H9 (cell line): ENCODE data around the gene PARL. TPM values are rescaled to one million over a fixed set of nuclear protein-coding genes. Genes with fewer than 3 reads are reported as not detected.
A peak's percentile ranks its signal among the peaks of the same experiment; 100 is the strongest.

Experiments
- DNase-seq: peaks from one replicate; pipeline ENCODE4 v3.0.0-alpha.2; 2017
- H2AFZ ChIP-seq: one replicate; pipeline ENCODE4 v1.6.1; 2013; ENCODE audit warnings: mild to moderate bottlenecking, low read length, control low read depth, moderate library complexity
- H2AK5ac ChIP-seq: 2 replicates; pipeline ENCODE4 v1.6.1; 2013; ENCODE audit warnings: low read length, control low read depth, mixed read lengths; ENCODE audit not compliant: insufficient read length
- H2BK120ac ChIP-seq: one replicate; pipeline ENCODE4 v1.6.1; 2013; ENCODE audit warnings: low read depth, mild to moderate bottlenecking, low read length, control low read depth, inconsistent platforms; ENCODE audit not compliant: poor library complexity, severe bottlenecking
- H2BK12ac ChIP-seq: 2 replicates; pipeline ENCODE4 v1.6.1; 2013; ENCODE audit warnings: low read length, control low read depth, mixed read lengths, low read depth; ENCODE audit not compliant: insufficient read length
- H2BK15ac ChIP-seq: 2 replicates; pipeline ENCODE4 v1.6.1; 2013; ENCODE audit warnings: low read depth, low read length, control low read depth
- H2BK20ac ChIP-seq: one replicate; pipeline ENCODE4 v1.6.1; 2013; ENCODE audit warnings: low read depth, mild to moderate bottlenecking, low read length, control low read depth, inconsistent platforms; ENCODE audit not compliant: poor library complexity, severe bottlenecking
- H2BK5ac ChIP-seq: 2 replicates; pipeline ENCODE4 v1.6.1; 2013; ENCODE audit warnings: low read length, control low read depth, mixed read lengths; ENCODE audit not compliant: insufficient read length
- H3K14ac ChIP-seq: 2 replicates; pipeline ENCODE4 v1.6.1; 2013; ENCODE audit warnings: low read length, control low read depth; ENCODE audit not compliant: insufficient read depth
- H3K18ac ChIP-seq: 2 replicates; pipeline ENCODE4 v1.6.1; 2013; ENCODE audit warnings: low read depth, mild to moderate bottlenecking, mixed read lengths, low read length, control low read depth; ENCODE audit not compliant: insufficient read length
- H3K23ac ChIP-seq: 2 replicates; pipeline ENCODE4 v1.6.1; 2013; ENCODE audit warnings: low read length, control low read depth, mixed read lengths, low read depth; ENCODE audit not compliant: insufficient read length
- H3K23me2 ChIP-seq: 2 replicates; pipeline ENCODE4 v1.6.1; 2013; ENCODE audit warnings: low read depth, mild to moderate bottlenecking, mixed read lengths, low read length, control low read depth; ENCODE audit not compliant: insufficient read length, poor library complexity, severe bottlenecking
- H3K27ac ChIP-seq: 2 replicates; pipeline ENCODE4 v1.5.1; 2013; ENCODE audit warnings: low read length, control low read depth, mixed read lengths, low read depth; ENCODE audit not compliant: insufficient read length
- H3K27me3 ChIP-seq: 2 replicates; pipeline ENCODE4 v1.6.1; 2013; ENCODE audit warnings: low read length, control low read depth, inconsistent platforms; ENCODE audit not compliant: insufficient read depth
- H3K4ac ChIP-seq: 2 replicates; pipeline ENCODE4 v1.6.1; 2013; ENCODE audit warnings: low read depth, mild to moderate bottlenecking, control low read depth, inconsistent platforms, low read length, moderate library complexity
- H3K4me1 ChIP-seq: 2 replicates; pipeline ENCODE4 v1.6.1; 2013; ENCODE audit warnings: low read length, control low read depth, inconsistent platforms; ENCODE audit not compliant: insufficient read depth
- H3K4me2 ChIP-seq: 2 replicates; pipeline ENCODE4 v1.6.1; 2013; ENCODE audit warnings: low read length, control low read depth, mixed read lengths; ENCODE audit not compliant: insufficient read length, insufficient read depth
- H3K56ac ChIP-seq: 2 replicates; pipeline ENCODE4 v1.6.1; 2013; ENCODE audit warnings: low read depth, mild to moderate bottlenecking, mixed read lengths, low read length, control low read depth; ENCODE audit not compliant: insufficient read length
- H3K79me1 ChIP-seq: 2 replicates; pipeline ENCODE4 v1.6.1; 2013; ENCODE audit warnings: low read depth, mild to moderate bottlenecking, moderate library complexity, low read length, control low read depth, inconsistent platforms; ENCODE audit not compliant: insufficient read depth, poor library complexity, severe bottlenecking
- H3K79me2 ChIP-seq: 2 replicates; pipeline ENCODE4 v1.6.1; 2013; ENCODE audit warnings: low read length, control low read depth, inconsistent platforms; ENCODE audit not compliant: insufficient read depth
- H3K9ac ChIP-seq: 2 replicates; pipeline ENCODE4 v1.6.1; 2013; ENCODE audit warnings: low read length, control low read depth, mixed read lengths; ENCODE audit not compliant: insufficient read length; ENCODE audit errors: extremely low read depth
- H3K9me3 ChIP-seq: one replicate; pipeline ENCODE4 v1.6.1; 2013; ENCODE audit warnings: low read depth, low read length, inconsistent platforms; ENCODE audit not compliant: control insufficient read depth
- H3T11ph ChIP-seq: one replicate; pipeline ENCODE4 v1.6.1; 2013; ENCODE audit warnings: mild to moderate bottlenecking, low read length, control low read depth, inconsistent platforms
- H4K20me1 ChIP-seq: one replicate; pipeline ENCODE4 v1.6.1; 2013; ENCODE audit not compliant: control insufficient read depth, insufficient read length, insufficient read depth
- H4K5ac ChIP-seq: 2 replicates; pipeline ENCODE4 v1.6.1; 2013; ENCODE audit warnings: low read depth, mild to moderate bottlenecking, mixed read lengths, low read length, control low read depth; ENCODE audit not compliant: insufficient read length
- H4K8ac ChIP-seq: replicated peaks from 2 replicates; pipeline ENCODE4 v1.6.1; 2013; ENCODE audit warnings: low read length, control low read depth, mixed read lengths, low read depth; ENCODE audit not compliant: insufficient read length
- H4K91ac ChIP-seq: 2 replicates; pipeline ENCODE4 v1.6.1; 2013; ENCODE audit warnings: low read depth, mild to moderate bottlenecking, moderate library complexity, mixed read lengths, low read length, control low read depth; ENCODE audit not compliant: insufficient read length
- H3K27ac Mint-ChIP-seq, 3 experiments: 2 replicates in 2 of 3; 3 replicates in 1 of 3; pipeline ENCODE4 v1.8.0; 2020 to 2021; ENCODE audit warnings: mixed read lengths in 3 of 3, mild to moderate bottlenecking in 1 of 3, moderate library complexity in 1 of 3
- H3K27me3 Mint-ChIP-seq: 2 replicates; pipeline ENCODE4 v1.8.0; 2021; ENCODE audit warnings: low read depth, mild to moderate bottlenecking, moderate library complexity, mixed read lengths
- H3K36me3 Mint-ChIP-seq, 3 experiments: 2 replicates in 2 of 3; 3 replicates in 1 of 3; pipeline ENCODE4 v1.8.0; 2020 to 2021; ENCODE audit warnings: low read depth in 3 of 3, mixed read lengths in 3 of 3; ENCODE audit not compliant: insufficient read depth in 1 of 3
- H3K4me1 Mint-ChIP-seq, 2 experiments: 2 replicates each; pipeline ENCODE4 v1.8.0; 2020; ENCODE audit warnings: mixed read lengths in 2 of 2
- H3K4me3 Mint-ChIP-seq, 2 experiments: 2 replicates in 1 of 2; 3 replicates in 1 of 2; pipeline ENCODE4 v1.8.0; 2020 to 2021; ENCODE audit warnings: mild to moderate bottlenecking in 2 of 2, mixed read lengths in 2 of 2, moderate library complexity in 1 of 2
- H3K9me3 Mint-ChIP-seq, 2 experiments: 2 replicates in 1 of 2; 3 replicates in 1 of 2; pipeline ENCODE4 v1.8.0; 2020; ENCODE audit warnings: mild to moderate bottlenecking in 2 of 2, mixed read lengths in 2 of 2, moderate library complexity in 1 of 2
- CTCF ChIP-seq: fragments of 200-600 bp; sonication (generic); conservative IDR thresholded peaks from 3 replicates; pipeline ENCODE4 v1.8.0; 2021; ENCODE audit warnings: antibody characterized with exemption, mild to moderate bottlenecking
- WGBS: extraction: QIAGEN DNeasy Blood & Tissue Kit; methylation state at CpG from one replicate; pipeline ENCODE4 v1.1.7; 2013; ENCODE audit warnings: missing lambda C conversion rate, low lambda C conversion rate, mixed read lengths; ENCODE audit not compliant: insufficient read length; ENCODE audit errors: extremely low coverage; 5-methylcytosine and 5-hydroxymethylcytosine counted together
- total RNA-seq: library from RNA; stranded (reverse); gene quantifications from 2 replicates; pipeline ENCODE4 v1.2.1, GENCODE V29; 2021

The PARL gene
- total RNA-seq, 1 experiment from 2014 or later = 94.5 TPM

- Histone ChIP-seq H3T11ph (no peak overlapping the region), H3K18ac (no peak overlapping the region), H3K4me1 (no peaks in the 10 kb centered on the region; the same call in 1 of the 2 replicates), H4K5ac (no peak overlapping the region), H3K23me2 (peaks cover 6% of the 10 kb centered on the region), H3K4me2 (no peak overlapping the region), H3K9ac (no peak overlapping the region), H2BK15ac (no peak overlapping the region), H3K4ac (no peak overlapping the region), H3K9me3 (no peaks in the 10 kb centered on the region), H2AK5ac (no peak overlapping the region), H4K91ac (no peak overlapping the region), H3K79me2 (no peaks in the 10 kb centered on the region), H2BK20ac (no peak overlapping the region), H3K27me3 (no peaks in the 10 kb centered on the region), H3K27ac (no peak overlapping the region), H2BK120ac (no peak overlapping the region), H3K79me1 (no peaks in the 10 kb centered on the region), H3K14ac (no peak overlapping the region), H2BK5ac (no peak overlapping the region), H4K8ac (no peak overlapping the region), H2AFZ (no peak overlapping the region), H2BK12ac (no peak overlapping the region), H3K56ac (no peak overlapping the region), H3K23ac (no peak overlapping the region), H4K20me1 (no peaks in the 10 kb centered on the region)
- DNase-seq = no peak
- H3K4me1 Mint-ChIP-seq = peaks cover 16 to 20% of the 10 kb centered on the region in 2 experiments
- H3K27me3 Mint-ChIP-seq = peaks cover 9% of the 10 kb centered on the region
- H3K9me3 Mint-ChIP-seq = no peaks in the 10 kb centered on the region
- no peak for TF ChIP-seq CTCF
- H3K4me3 Mint-ChIP-seq = no peak overlapping the region
- no CpG with 5 or more reads among the region's 7 CpGs for WGBS
- peaks cover 3 to 33% (median 31%) of the 10 kb centered on the region in 3 experiments for H3K36me3 Mint-ChIP-seq
- 0 out of 7 replicates have a peak overlapping the region, but pooled peaks of 1 of the 3 experiments have one; percentile 18 for H3K27ac Mint-ChIP-seq
Measured at GRCh38 chr3:183828538-183828870, 56.2 kb downstream of the PARL start.
